NCI-H1930 (cell line): ENCODE data around the gene TAOK3.
"Not testable (repeated sequence)": the region's sequence is repeated elsewhere in the genome, so short reads cannot be mapped to it uniquely, and the experiment has no call there.

ENCODE experiments used
- DNase-seq, 2 experiments: peaks; one replicate each; lab custom pipeline; 2025; lab: John Stamatoyannopoulos, UW

TAOK3 gene

DNA sequence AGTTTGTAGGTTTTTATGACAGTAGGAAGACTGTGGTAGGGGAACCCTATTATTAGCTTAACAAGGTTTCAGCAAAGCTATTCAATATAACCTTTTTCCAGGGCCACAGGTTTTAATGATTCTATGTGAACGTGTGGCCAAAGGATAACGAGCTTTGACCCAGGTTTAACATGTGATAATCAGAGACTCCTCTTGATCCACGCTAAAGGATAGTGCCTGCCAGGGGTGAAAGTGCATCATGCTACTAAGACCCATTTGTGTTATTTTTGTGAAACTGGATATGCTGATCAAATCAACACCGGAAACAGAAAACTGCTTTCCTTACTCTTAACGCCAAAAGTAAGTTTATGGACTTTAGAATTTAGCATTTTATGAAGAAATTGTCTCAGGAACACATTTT is 909 bp upstream of the TAOK3 start:
- no peak for DNase-seq

DNA sequence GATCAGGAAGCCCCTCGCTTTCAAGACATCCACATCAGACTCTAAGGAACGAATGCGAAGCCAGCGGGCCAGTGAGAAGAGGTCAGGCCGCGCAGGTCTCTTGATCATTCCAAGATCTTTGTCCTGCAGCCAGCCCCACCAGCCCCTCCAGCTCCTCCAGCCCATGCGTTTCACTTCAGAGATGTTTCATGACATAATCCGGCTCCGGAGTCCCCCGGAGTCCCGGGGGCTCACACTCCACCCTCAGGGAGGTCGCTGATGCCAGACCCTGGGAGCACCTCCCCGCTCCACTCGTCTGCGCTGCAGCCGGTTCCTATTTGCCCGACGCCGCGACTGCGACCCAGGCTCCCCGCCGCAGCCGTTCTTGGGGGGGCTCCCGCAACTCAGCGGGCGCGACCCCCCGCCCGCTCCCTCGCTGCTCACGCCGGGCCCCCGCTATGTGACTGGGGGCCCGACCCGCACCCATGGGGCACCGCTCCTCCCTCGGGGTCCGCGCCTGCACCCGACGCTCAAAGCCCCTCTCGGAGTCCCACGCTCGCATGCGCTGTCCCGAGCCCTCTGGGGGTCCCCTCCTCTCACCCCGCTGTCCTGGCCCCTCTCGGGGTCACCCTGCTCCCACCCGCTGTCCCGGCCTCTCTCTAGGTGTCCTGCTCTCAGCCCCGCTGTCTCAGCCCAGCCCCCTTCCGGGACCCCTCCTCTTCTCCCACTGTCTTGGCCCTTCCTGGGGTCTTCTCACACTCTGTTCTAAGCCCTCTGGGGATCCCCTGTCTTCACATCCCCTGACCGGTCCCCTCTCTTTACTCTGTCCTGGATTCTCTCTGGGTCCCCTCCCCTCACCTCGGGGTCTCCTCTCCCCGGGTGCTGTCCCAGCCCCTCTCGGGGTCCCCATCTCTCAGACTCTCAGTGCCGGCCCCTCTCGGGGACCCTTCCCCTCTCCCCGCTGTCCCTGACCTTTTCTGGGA is 1.1 kb downstream of the TAOK3 start:
- no peak for DNase-seq

GRCh38 chr12:118370601-118371000 is 2.1 kb downstream of the TAOK3 start:
- no peak for DNase-seq

GRCh38 chr12:118368821-118369220 is 3.9 kb downstream of the TAOK3 start:
- DNase-seq = no peak

DNA sequence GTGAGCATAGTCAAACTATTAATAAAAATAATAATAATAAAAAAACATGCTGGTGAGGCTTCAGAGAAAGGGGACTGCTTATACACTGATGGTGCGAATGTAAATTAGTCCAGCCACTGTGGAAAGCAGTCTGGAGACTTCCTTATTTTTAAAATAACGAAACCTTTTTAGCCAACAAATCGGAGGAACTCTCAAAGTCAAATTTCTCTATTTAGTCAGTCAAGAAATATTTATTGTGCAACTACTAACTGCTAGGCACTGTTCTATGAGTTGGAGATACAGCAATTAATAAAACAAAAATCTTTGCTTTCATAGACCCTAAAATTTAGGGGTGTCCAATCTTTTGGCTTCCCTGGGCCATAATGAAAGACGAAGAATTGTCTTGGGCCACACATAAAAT is 10.8 kb downstream of the TAOK3 start:
- DNase-seq = no peak

DNA sequence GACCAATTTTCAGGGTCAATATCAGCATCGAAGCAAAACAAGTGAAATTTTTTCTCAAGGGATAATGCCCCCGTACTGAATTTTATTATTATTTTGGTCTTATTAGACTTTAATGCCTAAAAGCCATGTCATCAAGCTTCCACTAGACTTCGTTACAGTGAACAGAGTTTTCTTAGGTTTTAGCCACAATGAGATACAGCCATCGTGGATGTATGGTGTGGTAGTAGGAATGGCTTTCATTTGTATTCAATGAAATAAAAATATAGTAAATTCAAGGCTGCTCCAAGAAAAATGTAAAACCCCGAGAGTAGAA is 11.7 kb downstream of the TAOK3 start:
- no peak for DNase-seq

- no peak for DNase-seq
These were observed 13.2 kb downstream of the TAOK3 start for GRCh38 chr12:118359541-118359915.

GRCh38 chr12:118358612-118359540 is 13.8 kb downstream of the TAOK3 start:
- DNase-seq = no peak

DNA sequence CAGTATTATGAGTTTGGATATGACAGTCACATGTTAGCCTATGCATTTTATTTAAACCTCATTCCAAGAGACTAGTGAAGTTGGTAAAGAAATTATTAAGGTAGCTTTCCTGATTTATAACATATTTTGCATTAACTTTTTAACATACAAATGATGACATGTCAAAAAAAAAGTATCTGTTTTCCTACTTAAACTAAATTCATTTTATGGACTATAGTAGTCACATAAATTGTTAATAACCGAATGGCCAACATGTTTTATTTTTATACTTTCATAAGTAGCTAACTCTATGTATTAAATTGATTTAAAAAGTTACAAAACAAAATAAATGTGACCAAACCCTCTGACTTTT is 14.7 kb downstream of the TAOK3 start:
- no peak for DNase-seq

DNA sequence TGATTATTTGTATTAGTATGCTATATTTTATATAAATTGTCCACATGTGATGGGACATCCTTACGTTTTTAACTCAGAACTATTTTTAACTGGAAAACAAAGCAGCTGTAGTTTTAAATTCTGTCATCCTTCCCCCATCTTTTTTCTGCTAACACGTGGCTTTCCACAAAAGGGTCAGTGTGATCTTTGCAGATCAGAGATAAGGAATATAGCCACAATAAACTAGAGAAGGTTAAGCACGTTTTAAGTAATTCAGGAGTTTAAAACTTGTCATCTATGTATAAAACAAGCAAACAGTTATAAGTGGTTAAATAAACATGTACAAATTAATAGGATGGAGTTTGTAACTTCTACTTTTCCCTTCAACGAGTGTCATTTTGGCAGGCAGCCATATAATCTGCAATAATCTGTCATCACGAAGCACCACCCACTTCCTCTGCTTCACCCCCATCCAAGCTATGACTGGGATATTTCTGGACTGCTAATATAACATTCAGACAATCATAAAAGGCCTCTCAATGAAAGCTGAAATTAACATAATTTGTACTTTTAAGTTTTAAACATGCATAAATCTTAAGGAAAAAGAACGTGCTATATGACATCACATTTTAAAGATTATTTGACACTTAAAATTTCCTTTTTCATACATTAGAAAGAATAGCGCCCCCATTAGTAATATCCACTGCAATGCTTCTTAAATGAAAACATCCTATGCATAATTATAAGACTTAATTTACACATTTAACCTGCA is 15.3 kb downstream of the TAOK3 start:
- DNase-seq = no peak

- DNase-seq = no peak
These were observed 15.9 kb downstream of the TAOK3 start for GRCh38 chr12:118356809-118357256.

- DNase-seq = no peak
These were observed 16.9 kb downstream of the TAOK3 start for GRCh38 chr12:118355843-118356242.

GRCh38 chr12:118354903-118355302 is 17.8 kb downstream of the TAOK3 start:
- no peak for DNase-seq

DNA sequence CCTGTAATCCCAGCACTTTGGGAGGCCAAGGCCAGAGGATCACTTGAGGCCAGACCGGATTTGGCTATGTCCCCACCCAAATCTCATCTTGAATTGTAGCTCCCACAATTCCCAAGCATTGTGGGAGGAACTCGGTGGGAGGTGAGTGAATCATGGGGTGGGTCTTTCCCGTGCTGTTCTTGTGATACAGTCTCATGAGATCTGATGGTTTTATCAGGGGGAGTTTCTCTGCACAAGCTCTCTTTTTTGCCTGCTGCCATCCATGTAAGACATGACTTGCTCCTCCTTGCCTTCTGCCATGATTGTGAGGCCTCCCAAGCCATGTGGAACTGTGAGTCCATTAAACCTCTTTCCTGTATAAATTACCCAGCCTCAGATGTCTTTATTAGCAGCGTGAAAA is 18.2 kb downstream of the TAOK3 start:
- DNase-seq = not testable (repeated sequence)

DNA sequence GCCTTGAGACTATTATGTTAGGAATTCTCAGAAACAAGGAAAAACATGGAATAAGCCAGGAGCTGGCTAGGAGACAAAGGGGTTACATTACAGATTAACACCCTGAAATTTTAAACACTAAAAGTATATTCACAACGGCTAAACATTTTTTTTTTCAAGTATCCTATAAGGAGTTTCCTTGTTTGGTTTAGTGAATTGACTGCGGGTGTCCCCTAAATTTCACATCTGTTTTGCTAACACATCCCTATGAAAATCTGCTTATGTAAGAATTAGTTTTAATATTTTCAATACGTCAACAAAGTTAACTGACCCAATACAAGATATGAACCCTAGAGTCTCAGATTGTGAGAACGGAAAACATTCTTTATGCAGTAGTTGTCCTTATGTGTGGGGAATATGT is 19.0 kb downstream of the TAOK3 start:
- DNase-seq = no peak

GRCh38 chr12:118350908-118351559 is 21.7 kb downstream of the TAOK3 start:
- DNase-seq = no peak

DNA sequence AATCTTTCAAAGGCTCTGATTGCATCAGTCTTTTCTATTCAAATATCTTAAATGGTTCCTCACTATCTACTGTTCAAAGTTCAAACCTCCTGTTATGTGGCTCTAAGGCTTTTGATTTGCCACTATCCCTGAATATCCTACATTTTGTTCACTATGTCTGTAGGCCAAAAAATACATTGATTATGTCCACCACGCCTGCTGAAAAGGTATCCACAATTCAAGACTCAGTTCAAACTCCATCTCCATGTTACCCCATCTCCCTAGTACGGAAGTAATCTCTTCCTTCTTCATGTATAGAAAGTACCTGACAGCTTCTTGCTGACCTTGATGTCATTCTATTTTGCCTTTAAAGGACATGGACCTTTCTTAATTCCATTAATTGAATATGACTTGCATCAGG is 24.8 kb downstream of the TAOK3 start:
- DNase-seq = no peak

DNA sequence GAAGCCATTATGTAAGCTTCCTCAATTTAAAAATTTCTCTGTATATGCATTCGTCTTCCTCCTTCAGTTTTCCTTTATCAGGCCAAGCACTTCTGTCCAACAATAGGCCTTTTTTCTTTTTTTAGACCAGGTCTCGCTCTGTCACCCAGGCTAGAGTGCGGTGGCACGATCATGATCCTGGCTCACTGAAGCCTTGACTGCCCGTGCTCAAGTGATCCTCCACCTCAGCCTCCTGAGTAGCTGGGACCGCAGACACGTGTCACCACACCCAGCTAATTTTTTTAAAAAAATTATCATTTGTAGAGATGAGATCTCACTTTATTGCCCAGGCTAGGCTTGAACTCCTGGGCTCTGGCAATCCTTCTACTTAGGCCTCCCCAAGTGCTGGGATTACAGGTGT is 25.8 kb downstream of the TAOK3 start:
- DNase-seq = no peak

- no peak for DNase-seq
These were observed 27.4 kb downstream of the TAOK3 start for GRCh38 chr12:118345355-118345754.

DNA sequence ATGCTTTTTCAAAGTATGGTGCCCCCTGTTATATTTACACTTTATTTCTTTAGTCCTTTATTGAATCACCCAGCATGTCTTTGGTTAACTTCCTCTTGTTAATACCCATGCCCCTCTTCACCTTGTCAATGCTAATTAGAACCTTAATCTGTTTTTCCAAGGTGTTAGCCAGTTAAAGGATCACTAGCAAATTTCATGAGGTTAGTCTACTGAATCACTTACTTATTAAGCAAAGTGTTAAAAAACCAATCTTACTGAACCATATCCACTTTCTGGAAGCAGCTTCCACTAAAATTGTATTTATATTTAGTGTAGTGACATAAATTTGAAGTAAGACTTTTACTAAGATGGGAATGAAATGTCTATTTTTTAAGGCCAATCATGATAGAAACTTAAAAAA is 27.9 kb downstream of the TAOK3 start:
- no peak for DNase-seq

DNA sequence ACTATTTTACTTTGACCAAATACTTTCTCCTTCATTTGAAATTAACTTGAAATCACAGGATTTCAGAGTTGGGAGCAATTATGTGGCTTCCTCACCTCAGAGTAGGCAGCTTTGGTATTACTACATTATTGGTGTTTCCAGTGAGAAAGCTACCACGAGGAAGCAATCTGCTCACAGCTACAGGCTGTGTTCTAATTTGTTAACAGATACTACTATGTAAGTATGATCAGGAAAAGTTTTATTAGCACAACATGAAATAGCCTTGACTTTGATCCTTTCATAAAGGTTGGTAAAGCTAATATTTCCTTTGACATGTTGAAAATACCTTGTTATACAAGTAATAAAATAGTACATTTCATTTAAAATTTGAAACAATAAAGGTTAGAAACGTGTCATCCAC is 30.6 kb downstream of the TAOK3 start:
- DNase-seq = no peak
